IMR-90 (cell line): ENCODE results near the gene ATG4A. TPM values are rescaled to one million over a fixed set of nuclear protein-coding genes. Genes with fewer than 3 reads are reported as not detected.
A peak's percentile ranks its signal among the peaks of the same experiment; 100 is the strongest.

Source experiments
- ATAC-seq: fragments of 200-7000 bp; cut with Tn5 transposase; 2 replicates; pipeline ENCODE4 v1.9.1; 2020; ENCODE audit warnings: low read depth, mild to moderate bottlenecking, moderate library complexity
- BruUV-seq: library from RNA; stranded (reverse); fragments of 400-500 nt; replicated peaks from 2 replicates; lab custom pipeline; 2021; lab: Mats Ljungman, UMichigan
- CTCF ChIA-PET: fragments of 300-600 bp; formaldehyde crosslinking; extraction: SDS; loops from one replicate; lab custom pipeline; 2021; ENCODE audit warnings: antibody characterized with exemption; lab: Yijun Ruan, JAX
- POLR2A ChIA-PET: fragments of 300-600 bp; sonication (Branson Sonifier 250); formaldehyde crosslinking; loops from one replicate; lab custom pipeline; 2022; ENCODE audit warnings: antibody characterized with exemption; ENCODE audit not compliant: unreplicated experiment; lab: Charles Lee
- DNase-seq: peaks from one replicate; pipeline ENCODE4 v3.0.0; 2013
- H2AFZ ChIP-seq: replicated peaks from 2 replicates; pipeline ENCODE3; 2013; ENCODE audit warnings: low read length, mild to moderate bottlenecking; ENCODE audit not compliant: poor library complexity
- H2AK5ac ChIP-seq: 2 replicates; pipeline ENCODE4 v1.6.1; 2013; ENCODE audit warnings: low read depth, low read length, inconsistent platforms
- H2AK9ac ChIP-seq: replicated peaks from 2 replicates; pipeline ENCODE3; 2013; ENCODE audit warnings: mild to moderate bottlenecking, low read depth, low read length, moderate library complexity; ENCODE audit not compliant: poor library complexity
- H2BK120ac ChIP-seq: 2 replicates; pipeline ENCODE4 v1.6.1; 2013; ENCODE audit warnings: low read depth, low read length, inconsistent platforms
- H2BK15ac ChIP-seq: 3 replicates; pipeline ENCODE4 v1.6.1; 2013; ENCODE audit warnings: low read depth, low read length, inconsistent platforms
- H2BK20ac ChIP-seq: 2 replicates; pipeline ENCODE4 v1.6.1; 2013; ENCODE audit warnings: low read depth, mild to moderate bottlenecking, inconsistent platforms, low read length, moderate library complexity
- H2BK5ac ChIP-seq: 2 replicates; pipeline ENCODE4 v1.6.1; 2013; ENCODE audit warnings: mild to moderate bottlenecking, low read depth, low read length, inconsistent platforms; ENCODE audit not compliant: poor library complexity, severe bottlenecking
- H3K14ac ChIP-seq: replicated peaks from 2 replicates; pipeline ENCODE4 v1.6.1; 2013; ENCODE audit warnings: low read depth, low read length, inconsistent platforms
- H3K18ac ChIP-seq: 2 replicates; pipeline ENCODE4 v1.6.1; 2013; ENCODE audit warnings: low read depth, low read length, control low read depth
- H3K23ac ChIP-seq: 2 replicates; pipeline ENCODE4 v1.6.1; 2013; ENCODE audit warnings: low read depth, low read length, inconsistent platforms
- H3K27ac ChIP-seq: 2 replicates; pipeline ENCODE4 v1.5.1; 2013; ENCODE audit warnings: mild to moderate bottlenecking, control low read depth, low read length; ENCODE audit not compliant: insufficient read depth
- H3K27me3 ChIP-seq: 2 replicates; pipeline ENCODE4 v1.6.1; 2013; ENCODE audit warnings: low read length; ENCODE audit not compliant: control insufficient read depth, insufficient read depth
- H3K36me3 ChIP-seq: 2 replicates; pipeline ENCODE4 v1.6.1; 2013; ENCODE audit warnings: low read length, mixed read lengths; ENCODE audit not compliant: control insufficient read depth, insufficient read depth
- H3K4ac ChIP-seq: 2 replicates; pipeline ENCODE4 v1.6.1; 2013; ENCODE audit warnings: low read depth, low read length, inconsistent platforms
- H3K4me1 ChIP-seq: 2 replicates; pipeline ENCODE4 v1.6.1; 2013; ENCODE audit warnings: low read length, mixed read lengths; ENCODE audit not compliant: control insufficient read depth, insufficient read depth
- H3K4me2 ChIP-seq: 2 replicates; pipeline ENCODE4 v1.6.1; 2013; ENCODE audit warnings: low read depth, mild to moderate bottlenecking, control low read depth, low read length, moderate library complexity
- H3K4me3 ChIP-seq: 2 replicates; pipeline ENCODE4 v1.5.1; 2013; ENCODE audit warnings: low read depth, mild to moderate bottlenecking, control low read depth, low read length, moderate library complexity; ENCODE audit not compliant: insufficient read depth
- H3K56ac ChIP-seq: 2 replicates; pipeline ENCODE4 v1.6.1; 2013; ENCODE audit warnings: low read length, inconsistent platforms; ENCODE audit not compliant: insufficient read depth; ENCODE audit errors: extremely low read depth
- H3K79me1 ChIP-seq, 2 experiments: 2 replicates each; pipeline ENCODE4 v1.6.1; 2013; ENCODE audit warnings: low read length in 2 of 2, inconsistent platforms in 1 of 2, low read depth in 1 of 2
- H3K9ac ChIP-seq: 2 replicates; pipeline ENCODE4 v1.6.1; 2013; ENCODE audit warnings: low read depth, low read length, control low read depth
- H3K9me1 ChIP-seq: 2 replicates; pipeline ENCODE4 v1.6.1; 2013; ENCODE audit warnings: low read length, inconsistent platforms; ENCODE audit not compliant: insufficient read depth
- H3K9me3 ChIP-seq: 2 replicates; pipeline ENCODE4 v1.6.1; 2013; ENCODE audit warnings: low read length; ENCODE audit not compliant: control insufficient read depth, insufficient read depth
- H4K20me1 ChIP-seq: 2 replicates; pipeline ENCODE4 v1.6.1; 2013; ENCODE audit warnings: low read length, inconsistent platforms; ENCODE audit not compliant: insufficient read depth
- H4K5ac ChIP-seq: 2 replicates; pipeline ENCODE4 v1.6.1; 2013; ENCODE audit warnings: mild to moderate bottlenecking, low read depth, low read length, control low read depth
- H4K8ac ChIP-seq, 2 experiments: 2 replicates each; pipeline ENCODE4 v1.6.1; 2013; ENCODE audit warnings: low read depth in 2 of 2, low read length in 2 of 2, control low read depth in 1 of 2, inconsistent platforms in 1 of 2
- H4K91ac ChIP-seq: 2 replicates; pipeline ENCODE4 v1.6.1; 2013; ENCODE audit warnings: low read depth, low read length, inconsistent platforms; ENCODE audit not compliant: insufficient read depth
- CHD1 ChIP-seq: IDR thresholded peaks from 2 replicates; pipeline ENCODE4 v1.6.1; 2012; ENCODE audit warnings: low read depth, low read length, improper control_type of control experiment
- FOS ChIP-seq: fragments of 150-350 bp; IDR thresholded peaks from 2 replicates; pipeline ENCODE4 v1.6.1; 2016; ENCODE audit warnings: low read depth, low read length
- MAFK ChIP-seq: IDR thresholded peaks from 2 replicates; pipeline ENCODE4 v1.6.1; 2012; ENCODE audit warnings: low read depth, low read length, improper control_type of control experiment
- RFX5 ChIP-seq: IDR thresholded peaks from 2 replicates; pipeline ENCODE4 v1.8.0; 2012; ENCODE audit warnings: low read depth, mild to moderate bottlenecking, low read length, moderate library complexity
- WGBS, 2 experiments: methylation state at CpG; one replicate each; pipeline versions ENCODE4 v1.1.5 to v1.1.7; 2013; ENCODE audit warnings: missing lambda C conversion rate in 2 of 2; ENCODE audit not compliant: insufficient read length in 1 of 2; ENCODE audit errors: extremely low coverage in 2 of 2; 5-methylcytosine and 5-hydroxymethylcytosine counted together
- dilution Hi-C: fragments of 300-500 bp; cut with HindIII; formaldehyde crosslinking; loops from one replicate; pipeline ENCODE4 v1.14.3; 2018; ENCODE audit warnings: low sequenced_read_pairs; ENCODE audit not compliant: unreplicated experiment
- in situ Hi-C: fragments of 300-500 bp; cut with MboI; formaldehyde crosslinking; loops from 3 replicates; pipeline ENCODE4 v1.14.3; 2019; ENCODE audit warnings: low sequenced_read_pairs, inconsistent platforms, mixed read lengths
- intact Hi-C: fragments of 100-400 bp; cut with micrococcal nuclease; formaldehyde crosslinking; loops from 2 replicates; pipeline ENCODE4 v1.10.0; 2022
- polyA plus RNA-seq, 3 experiments: library from polyadenylated mRNA; depleted of rRNA; stranded (reverse); fragments of >200 nt; gene quantifications; 2 replicates each; pipeline ENCODE4 v1.2.3, GENCODE V29; 2012; ENCODE audit warnings: low replicate concordance in 1 of 3
- total RNA-seq: library from RNA; depleted of rRNA; stranded (reverse); fragments of >200 nt; gene quantifications from 2 replicates; pipeline ENCODE4 v1.2.3, GENCODE V29; 2012

The ATG4A gene
- total and polyA plus RNA-seq, 2 of the 4 experiments (the other 2 are of a cell fraction): 8.2 to 14.7 TPM

GRCh38 chrX:108091264-108091877, at the start of gene ATG4A, which contains the start of gene PSMD10 (continued):
- no peak for TF ChIP-seq RFX5
- TF ChIP-seq CHD1: no peak

DNA sequence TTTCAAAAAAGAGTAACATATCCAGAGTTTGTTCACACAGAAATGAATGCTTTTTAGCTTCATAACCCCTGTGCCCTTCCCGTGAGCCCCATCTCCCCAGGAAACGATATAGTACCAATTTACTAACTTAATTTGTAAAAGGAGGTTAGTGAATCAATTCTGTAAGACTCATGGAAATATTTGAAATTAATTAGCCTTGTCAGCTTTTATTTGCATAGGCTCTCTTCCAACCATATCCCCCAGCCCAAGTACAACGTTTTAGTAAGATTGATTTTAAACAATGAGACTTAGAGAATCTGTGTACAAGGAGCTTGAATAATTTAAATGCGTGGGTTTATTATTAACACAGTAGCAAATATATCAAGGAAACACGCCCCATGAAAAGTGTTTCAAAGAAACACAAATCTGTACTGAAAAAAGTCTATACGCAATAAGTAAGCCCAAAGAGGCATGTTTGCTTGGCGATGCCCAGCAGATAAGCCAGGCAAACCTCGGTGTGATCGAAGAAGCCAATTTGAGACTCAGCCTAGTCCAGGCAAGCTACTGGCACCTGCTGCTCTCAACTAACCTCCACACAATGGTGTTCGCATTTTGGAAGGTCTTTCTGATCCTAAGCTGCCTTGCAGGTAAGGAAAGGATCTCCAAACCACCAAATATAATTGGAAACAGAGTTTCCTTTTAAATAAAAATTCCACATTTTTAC, 46.9 kb upstream of the ATG4A start, which contains the start of gene VSIG1:
Gene VSIG1 (plus strand): TSS at position 512 of the 703 bp plus-strand sequence. CDS start 66 bp downstream, at position 578.
- ATAC-seq (no peak), DNase-seq (no peak)
- intact Hi-C loops: no loop called here
- Histone ChIP-seq H3K9me3 (no peaks in the 10 kb centered on the region), H3K4me3 (no peak within 1 kb of the TSS), H3K9ac (no peak within 1 kb of the TSS), H4K91ac (no peak within 1 kb of the TSS), H2AK9ac (no peak within 1 kb of the TSS), H3K4me1 (no peaks in the 10 kb centered on the region), H3K4ac (no peak within 1 kb of the TSS), H2AK5ac (no peak within 1 kb of the TSS), H3K18ac (no peak within 1 kb of the TSS), H2BK5ac (no peak within 1 kb of the TSS), H2BK20ac (no peak within 1 kb of the TSS), H3K9me1 (no peaks in the 10 kb centered on the region), H4K8ac (no peak within 1 kb of the TSS), H3K27ac (no peak within 1 kb of the TSS), H3K27me3 (peaks cover 23% of the 10 kb centered on the region), H3K79me1 (no peaks in the 10 kb centered on the region), H2AFZ (no peak within 1 kb of the TSS), H2BK120ac (no peak within 1 kb of the TSS), H3K36me3 (no peaks in the 10 kb centered on the region), H2BK15ac (no peak within 1 kb of the TSS), H4K5ac (no peak within 1 kb of the TSS), H3K23ac (no peak within 1 kb of the TSS), H3K14ac (no peak within 1 kb of the TSS), H4K20me1 (no peaks in the 10 kb centered on the region), H3K56ac (no peak within 1 kb of the TSS), H3K4me2 (no peak within 1 kb of the TSS)
- dilution Hi-C loops: no loop called here
- CTCF ChIA-PET: no interaction called here
- in situ Hi-C loops: no loop called here
- POLR2A ChIA-PET: no interaction called here
- BruUV-seq: no TSS peak
- TF ChIP-seq FOS: no peak
- TF ChIP-seq MAFK: peak; percentile 74
- WGBS, 2 experiments: no CpG with 5 or more reads among the region's 10 CpGs
